ENCODE measurements around the gene FEN1. TPM values are rescaled to one million over a fixed set of nuclear protein-coding genes. Genes with fewer than 3 reads are reported as not detected.

Gene FEN1
- total RNA-seq = 19.5 and 39.8 TPM in 2 replicates

GRCh38 chr11:61792310-61793082, at the start of gene FEN1, which contains the start of gene TMEM258:
TSS of gene FEN1 (plus strand) at chr11:61792911. CDS start at chr11:61795362, 2,451 bp downstream.
TSS of gene TMEM258 (minus strand) at chr11:61792599. CDS start at chr11:61792558, 41 bp downstream.

GRCh38 chr11:61752117-61752924, 40.4 kb upstream of the FEN1 start, which contains the start of gene MYRF:
TSS of gene MYRF (plus strand) at chr11:61752636. CDS start at chr11:61752745, 109 bp downstream.

GRCh38 chr11:61816736-61817455, 24.2 kb downstream of the FEN1 start, which contains the start of gene FADS1:
TSS of gene FADS1 (minus strand) at chr11:61817003. CDS start at chr11:61816929, 74 bp downstream.

GRCh38 chr11:61827571-61828378, 35.1 kb downstream of the FEN1 start, which contains the start of gene FADS2:
TSS of gene FADS2 (plus strand) at chr11:61828300. CDS start at chr11:61828391, 91 bp downstream.

Other genes starting within 250 kb of the FEN1 start
- gene SYT7, start 211.8 kb upstream of the FEN1 start, total RNA-seq = 8.9 and 21.5 TPM in 2 replicates
- 2.2 and 3.8 TPM in 2 replicates for gene DAGLA, start 112.5 kb upstream of the FEN1 start, total RNA-seq
- 0.40 and 0.44 TPM in 2 replicates for gene MYRF, start 40.3 kb upstream of the FEN1 start, total RNA-seq
- 128 and 138 TPM in 2 replicates for gene TMEM258, start 312 bp upstream of the FEN1 start, total RNA-seq
- gene FADS1, start 24.1 kb downstream of the FEN1 start, total RNA-seq = 84.8 and 84.9 TPM in 2 replicates
- 182 and 322 TPM in 2 replicates for gene FADS2, start 35.4 kb downstream of the FEN1 start, total RNA-seq
- gene FADS3, start 98.6 kb downstream of the FEN1 start, total RNA-seq = 93.7 and 131 TPM in 2 replicates
- 6.6 and 10.0 TPM in 2 replicates for gene RAB3IL1, start 124.7 kb downstream of the FEN1 start, total RNA-seq
- 1.2 TPM in 2 replicates for gene BEST1, start 157.4 kb downstream of the FEN1 start, total RNA-seq
- 871 and 2,309 TPM in 2 replicates for gene FTH1, start 174.7 kb downstream of the FEN1 start, total RNA-seq

Measured in aortic smooth muscle cell (primary cell).